Mesenchymal stem cell (in vitro differentiated cells and primary cell): ENCODE results near the gene FPR2.

Experiments
- DNase-seq: peaks from one replicate; pipeline ENCODE4 v3.0.0-alpha.2; 2013
- H2AFZ ChIP-seq: one replicate; pipeline ENCODE4 v1.6.1; 2013; ENCODE audit warnings: low read depth, mild to moderate bottlenecking, control low read depth, inconsistent platforms, low read length, moderate library complexity
- H2AK5ac ChIP-seq: 2 replicates; pipeline ENCODE4 v1.6.1; 2013; ENCODE audit warnings: low read length, moderate library complexity, mild to moderate bottlenecking, inconsistent platforms; ENCODE audit not compliant: severe bottlenecking
- H2BK120ac ChIP-seq: one replicate; pipeline ENCODE4 v1.6.1; 2013; ENCODE audit warnings: low read depth, mild to moderate bottlenecking, inconsistent platforms, low read length, moderate library complexity
- H2BK12ac ChIP-seq, 2 experiments: one replicate each; pipeline ENCODE4 v1.6.1; 2013; ENCODE audit warnings: inconsistent platforms in 2 of 2, low read length in 2 of 2, mild to moderate bottlenecking in 2 of 2, moderate library complexity in 2 of 2, control low read depth in 1 of 2
- H2BK15ac ChIP-seq: one replicate; pipeline ENCODE4 v1.6.1; 2013; ENCODE audit warnings: mild to moderate bottlenecking, low read depth, inconsistent platforms; ENCODE audit not compliant: poor library complexity, severe bottlenecking
- H2BK5ac ChIP-seq: 2 replicates; pipeline ENCODE4 v1.6.1; 2013; ENCODE audit warnings: low read depth, mild to moderate bottlenecking, low read length, control low read depth, inconsistent platforms; ENCODE audit not compliant: poor library complexity, severe bottlenecking
- H3K14ac ChIP-seq, 2 experiments: one replicate each; pipeline ENCODE4 v1.6.1; 2013; ENCODE audit warnings: inconsistent platforms in 2 of 2, low read length in 2 of 2, control low read depth in 1 of 2, mild to moderate bottlenecking in 1 of 2, moderate library complexity in 1 of 2
- H3K18ac ChIP-seq, 2 experiments: one replicate each; pipeline ENCODE4 v1.6.1; 2013; ENCODE audit warnings: inconsistent platforms in 2 of 2, low read length in 2 of 2, control low read depth in 1 of 2, low read depth in 1 of 2, mild to moderate bottlenecking in 1 of 2
- H3K23ac ChIP-seq, 2 experiments: one replicate each; pipeline ENCODE4 v1.6.1; 2013; ENCODE audit warnings: inconsistent platforms in 2 of 2, low read length in 2 of 2, mild to moderate bottlenecking in 2 of 2, moderate library complexity in 2 of 2, control low read depth in 1 of 2
- H3K27ac ChIP-seq: 2 replicates; pipeline ENCODE4 v1.5.1; 2013; ENCODE audit warnings: mild to moderate bottlenecking, moderate library complexity, low read length, control low read depth, inconsistent platforms; ENCODE audit not compliant: poor library complexity, severe bottlenecking
- H3K27me3 ChIP-seq, 2 experiments: 2 replicates each; pipeline versions ENCODE4 v1.6.1 to v1.7.0; 2013; ENCODE audit warnings: low read length in 2 of 2, mild to moderate bottlenecking in 2 of 2, moderate library complexity in 2 of 2, control low read depth in 1 of 2, inconsistent platforms in 1 of 2; ENCODE audit not compliant: control insufficient read depth in 1 of 2, insufficient read depth in 1 of 2
- H3K36me3 ChIP-seq, 2 experiments: 2 replicates each; pipeline versions ENCODE4 v1.6.1 to v1.7.0; 2013; ENCODE audit warnings: low read length in 2 of 2, control low read depth in 1 of 2, inconsistent platforms in 1 of 2, low read depth in 1 of 2, mild to moderate bottlenecking in 1 of 2; ENCODE audit not compliant: insufficient read depth in 2 of 2, control insufficient read depth in 1 of 2
- H3K4ac ChIP-seq, 2 experiments: one replicate each; pipeline ENCODE4 v1.6.1; 2013; ENCODE audit warnings: inconsistent platforms in 2 of 2, low read length in 2 of 2, mild to moderate bottlenecking in 2 of 2, moderate library complexity in 2 of 2, control low read depth in 1 of 2, low read depth in 1 of 2
- H3K4me1 ChIP-seq: 2 replicates; pipeline ENCODE4 v1.6.1; 2013; ENCODE audit warnings: low read depth, low read length, control low read depth; ENCODE audit not compliant: control insufficient read depth, insufficient read depth
- H3K4me2 ChIP-seq: 2 replicates; pipeline ENCODE4 v1.6.1; 2013; ENCODE audit warnings: low read length, mild to moderate bottlenecking, inconsistent platforms; ENCODE audit not compliant: poor library complexity, severe bottlenecking
- H3K4me3 ChIP-seq, 2 experiments: 2 replicates each; pipeline versions ENCODE4 v1.5.1 to v1.7.0; 2013; ENCODE audit warnings: low read length in 2 of 2, mild to moderate bottlenecking in 2 of 2, control low read depth in 1 of 2, low read depth in 1 of 2; ENCODE audit not compliant: insufficient read depth in 1 of 2
- H3K79me1 ChIP-seq: replicated peaks from 2 replicates; pipeline ENCODE4 v1.6.1; 2013; ENCODE audit warnings: mild to moderate bottlenecking, control low read depth, low read length, inconsistent platforms; ENCODE audit not compliant: poor library complexity, severe bottlenecking
- H3K9ac ChIP-seq: 2 replicates; pipeline ENCODE4 v1.7.0; 2013; ENCODE audit warnings: mild to moderate bottlenecking, low read length, moderate library complexity
- H3K9me3 ChIP-seq: 2 replicates; pipeline ENCODE4 v1.7.0; 2013; ENCODE audit warnings: mild to moderate bottlenecking, low read length; ENCODE audit not compliant: control insufficient read depth
- H4K8ac ChIP-seq: one replicate; pipeline ENCODE4 v1.6.1; 2013; ENCODE audit warnings: inconsistent platforms, mild to moderate bottlenecking, low read length, moderate library complexity
- H4K91ac ChIP-seq: one replicate; pipeline ENCODE4 v1.6.1; 2013; ENCODE audit warnings: mild to moderate bottlenecking, low read length, inconsistent platforms
- WGBS: methylation state at CpG from one replicate; pipeline ENCODE4 v1.1.7; 2013; ENCODE audit warnings: mixed read lengths; 5-methylcytosine and 5-hydroxymethylcytosine counted together

FPR2 gene

DNA sequence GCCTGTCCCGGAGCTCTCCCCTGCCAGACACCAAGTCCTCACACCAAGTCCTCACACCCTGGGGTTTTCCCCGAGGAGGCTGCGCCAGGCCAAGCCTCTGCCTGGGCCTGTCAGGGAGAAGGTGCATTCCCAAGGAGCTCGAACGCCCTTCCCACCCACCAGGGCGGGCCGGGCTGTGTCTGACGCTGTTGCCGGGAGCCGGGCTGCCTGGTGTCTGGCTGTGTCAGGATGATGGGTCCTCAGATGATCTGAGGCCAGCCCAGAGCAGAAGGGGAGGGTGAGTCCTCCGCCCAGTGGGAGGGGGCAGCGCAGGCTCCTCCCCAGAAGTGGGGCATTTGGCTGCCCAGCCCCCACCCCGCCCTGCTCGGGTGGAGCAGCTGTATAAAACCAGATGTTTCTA, 34.9 kb upstream of the FPR2 start:
- no peak overlapping the region for H3K18ac ChIP-seq

DNA sequence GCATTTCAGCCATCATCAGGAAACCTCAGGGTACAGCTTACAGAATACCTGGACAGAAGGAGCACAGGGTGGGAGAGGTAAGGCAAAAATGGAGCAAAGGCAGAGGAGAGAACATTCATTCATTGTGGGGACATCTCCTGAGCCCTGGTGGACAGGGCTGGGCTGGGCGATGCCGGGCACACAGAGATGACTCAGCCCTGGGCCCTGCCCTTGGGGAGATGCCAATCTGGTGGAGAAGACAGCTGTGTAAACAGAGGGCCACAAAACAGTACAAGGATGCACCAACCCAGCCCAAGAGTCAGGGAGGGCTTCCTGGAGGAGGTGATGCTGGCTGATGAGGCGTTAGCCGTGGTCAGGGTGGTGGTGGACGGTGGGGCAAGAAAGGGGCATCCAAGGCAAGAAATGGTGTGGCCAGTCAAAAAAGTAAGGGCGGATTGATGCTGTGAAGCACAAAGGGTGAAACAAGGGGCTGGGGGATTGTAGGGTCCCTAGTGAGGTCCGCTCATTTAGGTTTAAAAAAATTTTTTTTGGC, 33.6 kb upstream of the FPR2 start:
- no peaks in the 10 kb centered on the region for H3K79me1 ChIP-seq
- H4K91ac ChIP-seq, result peak overlapping the region; percentile 15
- no peak overlapping the region for H2BK5ac ChIP-seq
- H3K4me2 ChIP-seq, result no peak overlapping the region
- H2BK15ac ChIP-seq, result no peak overlapping the region
- H4K8ac ChIP-seq, result no peak overlapping the region
- H3K18ac ChIP-seq, result no peak overlapping the region
- H3K9me3 ChIP-seq, result no peaks in the 10 kb centered on the region
- H2AFZ ChIP-seq, result no peak overlapping the region
- no peaks in the 10 kb centered on the region for H3K36me3 ChIP-seq
- no peak overlapping the region for H3K27ac ChIP-seq
- DNase-seq, result no peak
- no peak overlapping the region for H3K14ac ChIP-seq
- no peak overlapping the region for H2AK5ac ChIP-seq
- no peak overlapping the region for H3K4ac ChIP-seq
- no peak overlapping the region for H2BK120ac ChIP-seq
- peaks cover 0 to 4% of the 10 kb centered on the region in 2 experiments for H3K27me3 ChIP-seq
- H3K4me3 ChIP-seq, result no peak overlapping the region
- no peak overlapping the region for H3K23ac ChIP-seq
- WGBS, result 88% methylated on average over 7 of the region's 7 CpGs
- H3K9ac ChIP-seq, result peak overlapping the region; percentile 56
- peaks cover 2% of the 10 kb centered on the region for H3K4me1 ChIP-seq
- no peak overlapping the region for H2BK12ac ChIP-seq

More for the DNA sequence above, 34.9 kb upstream of the FPR2 start:
- no peak overlapping the region for H3K14ac ChIP-seq
- no peak overlapping the region for H4K91ac ChIP-seq
- H3K4ac ChIP-seq, result no peak overlapping the region
- no peak overlapping the region for H2BK5ac ChIP-seq
- H3K4me2 ChIP-seq, result no peak overlapping the region
- H3K36me3 ChIP-seq, result no peaks in the 10 kb centered on the region
- no peaks in the 10 kb centered on the region for H3K9me3 ChIP-seq
- H2AK5ac ChIP-seq, result no peak overlapping the region
- no peak overlapping the region for H3K23ac ChIP-seq
- peaks cover 2% of the 10 kb centered on the region for H3K4me1 ChIP-seq
- H3K27me3 ChIP-seq, result peaks cover 0 to 10% of the 10 kb centered on the region in 2 experiments
- no peak overlapping the region for H2BK120ac ChIP-seq
- no peak overlapping the region for H2AFZ ChIP-seq
- WGBS, result 55% methylated on average over 12 of the region's 14 CpGs
- DNase-seq, result no peak
- peak overlapping the region; percentile 80 for H3K9ac ChIP-seq
- peak overlapping the region in 1 of 2 experiments; percentile 54 for H3K4me3 ChIP-seq
- H2BK15ac ChIP-seq, result no peak overlapping the region
- no peak overlapping the region for H2BK12ac ChIP-seq
- no peak overlapping the region for H3K27ac ChIP-seq
- H4K8ac ChIP-seq, result no peak overlapping the region
- H3K79me1 ChIP-seq, result no peaks in the 10 kb centered on the region

DNA sequence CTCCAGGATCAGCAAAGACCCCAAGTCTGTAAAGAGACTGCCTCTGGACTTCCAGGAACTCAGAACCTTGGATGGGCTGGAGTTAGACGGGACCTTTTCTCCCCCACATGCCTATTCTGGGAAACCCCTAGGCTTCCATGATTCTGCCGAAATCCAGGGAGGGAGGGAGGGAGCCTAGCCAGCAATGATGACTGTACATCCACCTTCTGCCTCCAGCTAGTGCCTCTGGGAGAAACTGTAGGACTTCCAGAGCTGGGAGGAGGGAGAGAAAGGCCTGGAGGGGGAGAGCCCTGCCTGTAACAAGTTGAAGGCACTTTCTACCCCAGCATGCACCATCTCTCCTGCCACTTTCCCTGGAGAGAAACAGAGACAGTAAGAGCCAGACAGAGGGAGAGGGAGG, 31.2 kb upstream of the FPR2 start:
- no peak for DNase-seq
- Histone ChIP-seq H3K18ac (no peak overlapping the region), H3K9me3 (no peaks in the 10 kb centered on the region), H3K4me1 (peaks cover 2% of the 10 kb centered on the region), H2AK5ac (no peak overlapping the region), H3K9ac (peak overlapping the region; percentile 46), H3K14ac (no peak overlapping the region), H3K4me2 (no peak overlapping the region), H2BK12ac (no peak overlapping the region), H3K27me3 (no peaks in the 10 kb centered on the region), H2BK120ac (no peak overlapping the region), H3K4me3 (no peak overlapping the region), H3K36me3 (no peaks in the 10 kb centered on the region), H3K79me1 (no peaks in the 10 kb centered on the region), H3K4ac (no peak overlapping the region), H4K91ac (no peak overlapping the region), H4K8ac (no peak overlapping the region), H3K23ac (no peak overlapping the region), H2BK5ac (no peak overlapping the region), H2AFZ (no peak overlapping the region), H2BK15ac (no peak overlapping the region), H3K27ac (no peak overlapping the region)
- no CpG with 5 or more reads among the region's 2 CpGs for WGBS

DNA sequence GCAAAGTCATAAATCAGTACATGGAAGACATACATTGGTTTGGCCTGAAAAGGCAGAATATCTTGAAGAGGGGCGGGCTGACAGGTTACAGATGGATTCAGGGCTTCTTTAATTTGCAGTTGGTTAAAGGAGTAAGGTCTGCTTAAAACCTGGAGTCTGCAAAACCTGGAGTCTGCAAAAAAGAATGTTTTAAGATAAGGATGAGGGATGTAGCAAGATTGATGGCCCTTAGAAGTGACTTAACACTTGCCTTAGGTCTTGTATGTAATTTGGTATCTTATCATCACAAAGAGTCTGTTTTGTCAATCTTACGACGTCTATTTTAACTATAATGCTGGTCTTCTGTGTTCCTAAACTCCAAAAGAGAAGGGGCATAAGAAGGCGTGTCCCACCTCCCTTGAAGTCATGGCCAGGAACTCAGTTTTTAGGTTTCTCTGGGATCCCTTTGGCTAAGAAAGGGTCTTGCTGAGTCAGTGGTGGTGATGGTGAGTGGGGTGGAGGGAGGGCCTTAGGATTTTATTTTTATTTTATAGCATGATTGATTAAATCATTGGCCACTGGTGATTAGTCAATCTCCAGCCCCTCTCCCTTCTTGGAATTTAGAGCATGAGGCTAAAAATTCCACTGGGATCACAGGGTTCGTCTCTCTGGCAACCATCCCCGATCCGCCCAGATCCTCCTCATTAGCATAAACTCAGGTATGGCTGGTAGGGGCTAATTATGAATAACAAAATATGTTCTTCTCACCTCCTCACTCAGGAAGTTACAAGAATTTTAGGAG, 27.0 kb upstream of the FPR2 start:
- H3K4ac ChIP-seq, result no peak overlapping the region
- no peak overlapping the region for H3K27ac ChIP-seq
- no peak overlapping the region for H3K18ac ChIP-seq
- H2AK5ac ChIP-seq, result no peak overlapping the region
- H2AFZ ChIP-seq, result no peak overlapping the region
- H2BK5ac ChIP-seq, result no peak overlapping the region
- H3K79me1 ChIP-seq, result no peaks in the 10 kb centered on the region
- H3K4me2 ChIP-seq, result no peak overlapping the region
- H3K23ac ChIP-seq, result no peak overlapping the region
- no peak overlapping the region for H3K4me3 ChIP-seq
- H2BK120ac ChIP-seq, result no peak overlapping the region
- H4K8ac ChIP-seq, result no peak overlapping the region
- no peak overlapping the region for H3K9ac ChIP-seq
- H3K14ac ChIP-seq, result no peak overlapping the region
- no peak overlapping the region for H2BK12ac ChIP-seq
- 67% methylated on average over 4 of the region's 7 CpGs for WGBS
- no peaks in the 10 kb centered on the region for H3K4me1 ChIP-seq
- no peaks in the 10 kb centered on the region for H3K27me3 ChIP-seq
- H3K9me3 ChIP-seq, result no peaks in the 10 kb centered on the region
- no peaks in the 10 kb centered on the region for H3K36me3 ChIP-seq
- no peak for DNase-seq
- no peak overlapping the region for H2BK15ac ChIP-seq
- no peak overlapping the region for H4K91ac ChIP-seq
